ENCODE data around the gene CDK19.
"Not testable (repeated sequence)": the region's sequence is repeated elsewhere in the genome, so short reads cannot be mapped to it uniquely, and the experiment has no call there.

CDK19 gene

DNA sequence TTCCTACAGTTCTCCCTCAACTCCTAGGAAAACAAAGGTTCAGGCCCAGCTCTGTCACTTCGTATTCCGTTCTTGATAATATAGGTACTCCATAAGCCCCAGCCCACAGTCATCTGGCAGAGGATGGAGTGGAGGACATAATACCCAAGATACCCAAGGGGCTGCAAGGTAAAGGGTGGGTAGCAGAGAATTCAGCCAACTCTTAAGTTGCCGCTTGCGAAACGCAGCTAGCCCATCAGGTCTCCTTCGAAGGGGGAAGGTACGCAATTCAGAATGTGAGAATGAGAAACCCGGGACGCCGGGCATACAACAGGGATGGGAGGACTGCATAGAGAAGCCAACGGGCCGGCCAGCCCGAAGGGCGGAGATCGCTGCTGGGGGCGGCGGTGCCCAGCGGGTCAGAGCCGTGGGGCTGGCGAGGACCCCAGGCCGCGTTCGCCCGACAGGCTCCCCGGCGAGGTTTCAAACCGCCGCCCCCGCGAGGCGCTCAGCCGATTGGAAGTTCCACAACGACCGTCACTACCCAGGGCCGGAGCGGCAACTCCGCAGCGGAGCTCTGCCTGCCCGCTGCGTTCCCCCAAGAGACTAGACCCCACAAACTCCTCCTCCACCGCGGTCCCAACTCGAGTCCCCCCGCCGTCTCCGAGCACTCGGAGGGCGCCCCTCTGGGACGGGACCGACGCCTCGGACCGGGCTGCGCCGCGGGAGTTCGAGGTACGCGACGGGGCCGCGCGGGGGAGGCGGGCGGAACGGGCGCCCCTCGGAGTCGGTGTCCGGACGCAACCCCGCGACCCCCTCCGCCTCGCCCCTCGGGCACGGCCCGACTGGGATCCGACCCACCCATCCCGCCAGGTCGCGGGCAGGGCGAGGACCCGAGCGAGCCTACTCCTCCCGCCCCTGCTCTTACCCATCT lies 911 bp downstream of the CDK19 start:
- TF ChIP-seq, protein P1, sequence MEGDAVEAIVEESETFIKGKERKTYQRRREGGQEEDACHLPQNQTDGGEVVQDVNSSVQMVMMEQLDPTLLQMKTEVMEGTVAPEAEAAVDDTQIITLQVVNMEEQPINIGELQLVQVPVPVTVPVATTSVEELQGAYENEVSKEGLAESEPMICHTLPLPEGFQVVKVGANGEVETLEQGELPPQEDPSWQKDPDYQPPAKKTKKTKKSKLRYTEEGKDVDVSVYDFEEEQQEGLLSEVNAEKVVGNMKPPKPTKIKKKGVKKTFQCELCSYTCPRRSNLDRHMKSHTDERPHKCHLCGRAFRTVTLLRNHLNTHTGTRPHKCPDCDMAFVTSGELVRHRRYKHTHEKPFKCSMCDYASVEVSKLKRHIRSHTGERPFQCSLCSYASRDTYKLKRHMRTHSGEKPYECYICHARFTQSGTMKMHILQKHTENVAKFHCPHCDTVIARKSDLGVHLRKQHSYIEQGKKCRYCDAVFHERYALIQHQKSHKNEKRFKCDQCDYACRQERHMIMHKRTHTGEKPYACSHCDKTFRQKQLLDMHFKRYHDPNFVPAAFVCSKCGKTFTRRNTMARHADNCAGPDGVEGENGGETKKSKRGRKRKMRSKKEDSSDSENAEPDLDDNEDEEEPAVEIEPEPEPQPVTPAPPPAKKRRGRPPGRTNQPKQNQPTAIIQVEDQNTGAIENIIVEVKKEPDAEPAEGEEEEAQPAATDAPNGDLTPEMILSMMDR (IDR thresholded peaks at IDR 0.05; ENCODE audit: insufficient read depth, low read depth, low read length, missing control alignments) = no peak
- peak; percentile 51 for DNase-seq (ENCODE audit: low read depth)
- peak overlapping the region; percentile 83 for H3K4me3 ChIP-seq (ENCODE audit: low read length)

GRCh38 chr6:110813338-110814101 lies 1.7 kb downstream of the CDK19 start:
- TF ChIP-seq, protein P1 (IDR thresholded peaks at IDR 0.05; ENCODE audit: insufficient read depth, low read depth, low read length, missing control alignments) = no peak
- peak; percentile 22 for DNase-seq (ENCODE audit: low read depth)
- peak overlapping the region; percentile 83 for H3K4me3 ChIP-seq (ENCODE audit: low read length)

DNA sequence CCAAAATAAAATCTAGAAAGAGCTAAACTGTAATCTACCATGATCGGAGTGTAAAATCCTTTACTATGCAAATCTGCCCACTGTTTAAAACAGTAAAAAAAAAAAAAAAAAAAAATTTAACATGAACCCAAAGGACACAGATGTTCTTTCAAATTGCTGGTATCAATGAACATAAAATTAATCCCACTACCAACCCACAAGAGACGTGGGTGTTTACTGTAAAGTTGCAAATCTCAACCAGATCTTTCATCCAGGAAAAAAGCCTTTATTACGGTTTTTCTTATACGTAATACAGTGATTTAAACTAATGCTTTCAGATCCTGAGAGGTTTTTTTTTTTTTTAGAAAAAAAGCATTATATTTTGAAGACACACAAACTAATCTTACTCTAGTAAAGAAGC lies 2.5 kb downstream of the CDK19 start:
- H3K4me3 ChIP-seq (ENCODE audit: low read length) = no peak overlapping the region
- TF ChIP-seq, protein P1 (IDR thresholded peaks at IDR 0.05; ENCODE audit: insufficient read depth, low read depth, low read length, missing control alignments) = no peak
- DNase-seq (ENCODE audit: low read depth) = no peak

DNA sequence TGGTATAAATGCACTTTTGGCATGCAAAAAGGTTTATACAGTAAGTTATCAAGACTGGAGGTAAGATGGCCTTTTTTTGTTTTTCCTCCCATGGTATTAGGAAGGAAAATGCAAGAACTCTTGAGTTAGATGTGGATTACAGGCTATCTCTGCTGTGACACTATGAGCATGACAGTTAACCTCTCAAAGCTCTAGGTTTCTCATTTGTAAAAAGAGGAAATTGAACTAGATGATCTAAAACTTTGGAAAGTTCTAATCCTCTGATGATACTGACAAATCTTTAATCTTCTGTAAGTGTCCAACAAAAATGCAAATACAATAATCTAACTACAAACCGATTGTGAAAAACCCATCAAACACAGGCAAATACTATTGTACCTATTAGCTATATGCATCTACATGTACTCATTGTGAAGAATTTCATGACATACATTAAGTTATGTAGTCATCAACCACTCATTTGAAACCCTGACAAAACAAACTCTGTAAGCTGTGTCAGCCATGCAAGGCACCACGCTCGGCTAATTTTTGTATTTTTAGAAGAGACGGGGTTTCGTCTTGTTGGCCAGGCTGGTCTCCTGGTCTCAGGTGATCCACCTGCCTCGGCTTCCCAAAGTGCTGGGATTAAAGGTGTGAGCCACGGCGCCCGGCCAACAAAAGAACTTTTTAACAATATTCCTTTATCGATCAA lies 4.2 kb downstream of the CDK19 start:
- TF ChIP-seq, protein P1 (IDR thresholded peaks at IDR 0.05; ENCODE audit: insufficient read depth, low read depth, low read length, missing control alignments) = no peak
- H3K4me3 ChIP-seq (ENCODE audit: low read length) = no peak overlapping the region
- DNase-seq (ENCODE audit: low read depth) = no peak

GRCh38 chr6:110809792-110810191 lies 5.5 kb downstream of the CDK19 start:
- DNase-seq (ENCODE audit: low read depth) = no peak
- H3K4me3 ChIP-seq (ENCODE audit: low read length) = no peak overlapping the region
- TF ChIP-seq, protein P1 (IDR thresholded peaks at IDR 0.05; ENCODE audit: insufficient read depth, low read depth, low read length, missing control alignments) = no peak

GRCh38 chr6:110802175-110802574 lies 13.1 kb downstream of the CDK19 start:
- not testable (repeated sequence) for DNase-seq (ENCODE audit: low read depth)

GRCh38 chr6:110800839-110801196 lies 14.5 kb downstream of the CDK19 start:
- TF ChIP-seq, protein P1 (IDR thresholded peaks at IDR 0.05; ENCODE audit: insufficient read depth, low read depth, low read length, missing control alignments) = no peak

More at GRCh38 chr6:110802175-110802574, 13.1 kb downstream of the CDK19 start:
- not testable (repeated sequence) for H3K4me3 ChIP-seq (ENCODE audit: low read length)

More at GRCh38 chr6:110800839-110801196, 14.5 kb downstream of the CDK19 start:
- H3K4me3 ChIP-seq (ENCODE audit: low read length) = no peak overlapping the region
- no peak for DNase-seq (ENCODE audit: low read depth)

All from epithelial cell of esophagus (primary cell).